Mesodermal cell (in vitro differentiated cells): ENCODE measurements around the gene KIF3B. TPM values are rescaled to one million over a fixed set of nuclear protein-coding genes. Genes with fewer than 3 reads are reported as not detected.

Experiments
- H3K27ac ChIP-seq: 2 replicates; pipeline ENCODE4 v1.7.0; 2013; ENCODE audit warnings: mild to moderate bottlenecking, low read depth, low read length, moderate library complexity; ENCODE audit not compliant: severe bottlenecking
- H3K36me3 ChIP-seq: 2 replicates; pipeline ENCODE4 v1.7.1; 2013; ENCODE audit warnings: mild to moderate bottlenecking, low read length, moderate library complexity; ENCODE audit not compliant: control insufficient read depth, insufficient read depth
- H3K4me1 ChIP-seq: one replicate; pipeline ENCODE4 v1.7.1; 2013; ENCODE audit warnings: mild to moderate bottlenecking, low read length; ENCODE audit not compliant: insufficient read depth, control insufficient read depth, poor library complexity, severe bottlenecking
- H3K4me3 ChIP-seq: 2 replicates; pipeline ENCODE4 v1.7.0; 2013; ENCODE audit warnings: low read length, control low read depth, mild to moderate bottlenecking; ENCODE audit not compliant: insufficient read depth, poor library complexity, severe bottlenecking; ENCODE audit errors: extremely low read depth
- H3K9me3 ChIP-seq: 2 replicates; pipeline ENCODE4 v1.7.1; 2013; ENCODE audit warnings: mild to moderate bottlenecking, low read length, moderate library complexity; ENCODE audit not compliant: control insufficient read depth
- WGBS, 2 experiments: methylation state at CpG; one replicate each; pipeline ENCODE4 v1.1.5; 2013; ENCODE audit warnings: missing lambda C conversion rate in 2 of 2; ENCODE audit not compliant: insufficient coverage in 2 of 2; 5-methylcytosine and 5-hydroxymethylcytosine counted together
- polyA plus RNA-seq, 2 experiments: library from polyadenylated mRNA; stranded (reverse); fragments of 50-300 nt; gene quantifications; one replicate each; pipeline ENCODE4 v1.2.3, GENCODE V29; 2013

The KIF3B gene
- 20.6 TPM for polyA plus RNA-seq (2013, experiment 1 of 2)
- polyA plus RNA-seq (2013, experiment 2 of 2) = 19.3 TPM

GRCh38 chr20:32277361-32278198 is at the start of gene KIF3B:
TSS of gene KIF3B (plus strand) at chr20:32277651. CDS start at chr20:32309778, 32,127 bp downstream.
- 8 to 13% methylated on average over 32 to 54 of the region's 62 CpGs for WGBS, 2 experiments
- Histone ChIP-seq H3K27ac (no peak within 1 kb of the TSS), H3K4me3 (peak within 1 kb of the TSS; percentile 71)

DNA sequence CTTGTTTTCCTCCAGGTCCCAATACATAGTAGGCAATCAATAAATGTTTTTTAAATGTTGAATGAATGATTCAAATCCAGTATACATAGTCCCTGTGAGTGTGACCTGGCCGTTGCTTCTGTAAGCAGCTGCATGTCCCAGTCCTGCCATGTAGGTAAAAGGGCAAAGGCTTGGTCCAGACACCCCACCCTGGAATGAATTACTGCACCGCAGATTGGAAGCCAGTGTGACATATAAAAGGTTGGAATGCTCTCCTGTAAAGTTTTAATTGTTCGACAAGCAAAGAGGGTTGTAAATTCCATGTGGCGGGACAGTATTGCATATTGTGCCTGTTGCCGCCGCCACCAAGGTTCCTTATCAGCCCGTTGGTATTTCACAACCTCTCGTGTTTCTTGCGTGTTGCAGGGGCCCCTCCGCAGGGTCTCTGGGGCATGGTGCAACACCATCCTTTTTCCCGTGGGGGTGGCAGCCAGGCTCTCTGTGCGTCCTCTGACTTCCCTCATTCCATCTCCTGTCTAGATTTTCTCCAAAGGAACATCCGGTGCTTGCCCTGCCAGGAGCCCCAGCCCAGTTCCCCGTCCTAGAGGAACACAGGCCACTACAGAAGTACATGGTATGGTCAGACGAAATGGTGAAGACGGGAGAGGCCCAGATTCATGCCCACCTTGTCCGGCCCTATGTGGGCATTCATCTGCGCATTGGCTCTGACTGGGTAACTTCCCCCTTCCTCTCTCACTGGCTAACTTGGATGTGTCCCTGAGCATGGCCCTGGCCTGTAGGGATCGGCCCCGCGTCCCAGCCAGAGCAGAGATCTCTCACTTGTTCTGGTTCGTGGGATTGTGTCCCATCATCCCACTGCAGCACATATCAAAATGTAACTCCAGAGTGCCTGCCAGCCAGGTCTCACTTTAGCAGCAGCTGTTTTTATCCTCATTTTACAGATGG is 49.4 kb upstream of the KIF3B start:
- 91 to 96% methylated on average over 22 of the region's 22 CpGs for WGBS, 2 experiments
- no peak overlapping the region for H3K27ac ChIP-seq
- H3K9me3 ChIP-seq = no peaks in the 10 kb centered on the region
- H3K4me1 ChIP-seq = no peaks in the 10 kb centered on the region
- no peak overlapping the region for H3K4me3 ChIP-seq
- peaks cover 80% of the 10 kb centered on the region for H3K36me3 ChIP-seq

More at GRCh38 chr20:32277361-32278198, at the start of gene KIF3B:
- peaks cover 21% of the 10 kb centered on the region for H3K36me3 ChIP-seq
- H3K4me1 ChIP-seq = peaks cover 6% of the 10 kb centered on the region
- H3K9me3 ChIP-seq = no peaks in the 10 kb centered on the region

DNA sequence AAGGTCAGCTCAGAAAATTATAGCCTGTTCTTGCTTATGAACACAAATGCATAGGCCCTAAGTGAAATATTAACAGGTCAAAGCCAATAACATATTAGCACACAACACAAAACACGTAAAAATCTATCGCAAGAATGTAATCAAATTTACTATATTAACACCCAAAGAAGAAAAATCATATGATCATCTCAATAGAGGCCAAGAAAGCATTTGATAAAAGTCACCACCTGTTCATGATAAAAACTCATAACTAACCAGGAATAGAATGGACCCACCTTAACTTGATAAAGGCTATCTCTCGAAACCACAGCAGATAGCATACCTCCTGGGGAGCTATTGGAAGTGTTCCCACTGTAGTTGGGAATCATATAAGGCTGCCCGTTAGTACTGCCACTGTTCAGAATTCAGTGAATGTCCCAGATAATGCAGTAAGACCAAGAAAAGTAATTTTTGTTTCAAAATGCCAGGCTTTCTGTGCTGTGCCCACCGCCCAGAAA is 48.2 kb upstream of the KIF3B start:
- peaks cover 79% of the 10 kb centered on the region for H3K36me3 ChIP-seq
- H3K4me3 ChIP-seq = no peak overlapping the region
- H3K9me3 ChIP-seq = no peaks in the 10 kb centered on the region
- H3K4me1 ChIP-seq = no peaks in the 10 kb centered on the region
- H3K27ac ChIP-seq = no peak overlapping the region
- 87 to 90% methylated on average over 2 to 3 of the region's 5 CpGs for WGBS, 2 experiments

DNA sequence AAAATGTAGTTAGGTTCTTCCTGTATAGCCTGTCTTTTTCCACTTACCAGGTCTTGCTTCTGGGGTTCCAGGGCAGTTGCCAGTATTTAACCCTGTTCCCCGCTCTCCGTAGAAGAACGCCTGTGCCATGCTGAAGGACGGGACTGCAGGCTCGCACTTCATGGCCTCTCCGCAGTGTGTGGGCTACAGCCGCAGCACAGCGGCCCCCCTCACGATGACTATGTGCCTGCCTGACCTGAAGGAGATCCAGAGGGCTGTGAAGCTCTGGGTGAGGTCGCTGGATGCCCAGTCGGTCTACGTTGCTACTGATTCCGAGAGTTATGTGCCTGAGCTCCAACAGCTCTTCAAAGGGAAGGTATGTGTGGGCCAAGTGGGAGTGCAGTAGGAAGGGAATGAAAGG is 46.7 kb upstream of the KIF3B start:
- Histone ChIP-seq H3K4me3 (no peak overlapping the region), H3K36me3 (peaks cover 86% of the 10 kb centered on the region), H3K27ac (no peak overlapping the region), H3K9me3 (no peaks in the 10 kb centered on the region), H3K4me1 (no peaks in the 10 kb centered on the region)
- WGBS, 2 experiments = 90 to 98% methylated on average over 13 of the region's 13 CpGs

DNA sequence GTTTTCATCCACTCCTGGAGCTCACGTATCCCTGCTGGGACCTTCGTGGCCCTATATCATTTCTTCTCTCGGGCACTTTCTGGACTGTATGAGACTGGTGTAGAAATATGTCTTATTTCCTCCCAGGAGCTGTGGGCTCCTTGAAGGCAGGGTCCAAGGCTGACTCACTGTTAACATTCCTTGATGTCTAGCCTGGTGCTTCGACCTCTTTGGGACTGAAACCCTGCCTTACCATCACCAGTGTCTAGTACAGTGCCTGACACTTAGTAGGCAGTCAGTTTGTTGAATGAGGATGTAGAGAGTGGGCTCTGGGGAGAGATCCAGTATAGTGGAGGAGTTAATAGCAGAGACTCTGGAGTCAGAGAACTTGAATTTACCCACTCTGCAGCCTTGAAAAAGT is 46.2 kb upstream of the KIF3B start:
- no peaks in the 10 kb centered on the region for H3K9me3 ChIP-seq
- WGBS, 2 experiments = 100% methylated on average over 1 of the region's 4 CpGs; no CpG with 5 or more reads in 1 of the 2 experiments
- H3K4me3 ChIP-seq = no peak overlapping the region
- no peaks in the 10 kb centered on the region for H3K4me1 ChIP-seq
- peaks cover 90% of the 10 kb centered on the region for H3K36me3 ChIP-seq
- no peak overlapping the region for H3K27ac ChIP-seq

GRCh38 chr20:32231847-32232246 is 45.6 kb upstream of the KIF3B start:
- Histone ChIP-seq H3K27ac (no peak overlapping the region), H3K9me3 (no peaks in the 10 kb centered on the region), H3K4me3 (no peak overlapping the region), H3K4me1 (no peaks in the 10 kb centered on the region), H3K36me3 (peaks cover 94% of the 10 kb centered on the region)
- WGBS, 2 experiments = 100% methylated on average over 2 of the region's 4 CpGs

DNA sequence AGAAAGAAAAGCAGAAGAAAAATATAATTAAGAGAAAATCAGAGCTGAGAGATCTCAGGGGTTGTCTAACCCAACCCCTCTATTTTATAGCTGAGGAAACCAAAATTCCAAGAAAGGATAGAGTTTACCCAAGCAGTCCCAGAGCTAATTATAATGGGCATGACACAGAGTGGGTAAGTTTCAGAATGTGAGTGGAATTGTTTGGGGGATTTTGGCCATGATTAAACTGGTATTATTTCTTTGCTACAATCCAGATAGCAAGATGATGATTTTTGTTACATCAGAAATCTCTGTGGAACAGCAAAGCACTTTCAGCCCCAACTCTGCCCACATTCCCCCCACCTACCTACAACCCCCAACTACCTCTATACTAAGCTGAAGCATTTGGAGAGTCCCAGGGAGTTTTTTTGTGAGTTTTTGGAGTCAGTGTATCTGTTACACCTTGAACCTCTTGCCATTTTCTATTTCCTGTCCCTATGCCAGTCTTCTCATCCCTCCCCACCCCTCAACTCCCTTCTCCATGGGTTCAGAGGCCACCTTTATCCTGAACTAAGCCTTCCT is 45.0 kb upstream of the KIF3B start:
- H3K4me3 ChIP-seq = no peak overlapping the region
- peaks cover 92% of the 10 kb centered on the region for H3K36me3 ChIP-seq
- H3K4me1 ChIP-seq = no peaks in the 10 kb centered on the region
- H3K27ac ChIP-seq = no peak overlapping the region
- H3K9me3 ChIP-seq = no peaks in the 10 kb centered on the region

GRCh38 chr20:32233286-32233685 is 44.2 kb upstream of the KIF3B start:
- Histone ChIP-seq H3K27ac (no peak overlapping the region), H3K36me3 (peaks cover 83% of the 10 kb centered on the region), H3K4me1 (no peaks in the 10 kb centered on the region), H3K4me3 (no peak overlapping the region), H3K9me3 (no peaks in the 10 kb centered on the region)
- WGBS, 2 experiments = 93 to 99% methylated on average over 7 to 9 of the region's 9 CpGs

DNA sequence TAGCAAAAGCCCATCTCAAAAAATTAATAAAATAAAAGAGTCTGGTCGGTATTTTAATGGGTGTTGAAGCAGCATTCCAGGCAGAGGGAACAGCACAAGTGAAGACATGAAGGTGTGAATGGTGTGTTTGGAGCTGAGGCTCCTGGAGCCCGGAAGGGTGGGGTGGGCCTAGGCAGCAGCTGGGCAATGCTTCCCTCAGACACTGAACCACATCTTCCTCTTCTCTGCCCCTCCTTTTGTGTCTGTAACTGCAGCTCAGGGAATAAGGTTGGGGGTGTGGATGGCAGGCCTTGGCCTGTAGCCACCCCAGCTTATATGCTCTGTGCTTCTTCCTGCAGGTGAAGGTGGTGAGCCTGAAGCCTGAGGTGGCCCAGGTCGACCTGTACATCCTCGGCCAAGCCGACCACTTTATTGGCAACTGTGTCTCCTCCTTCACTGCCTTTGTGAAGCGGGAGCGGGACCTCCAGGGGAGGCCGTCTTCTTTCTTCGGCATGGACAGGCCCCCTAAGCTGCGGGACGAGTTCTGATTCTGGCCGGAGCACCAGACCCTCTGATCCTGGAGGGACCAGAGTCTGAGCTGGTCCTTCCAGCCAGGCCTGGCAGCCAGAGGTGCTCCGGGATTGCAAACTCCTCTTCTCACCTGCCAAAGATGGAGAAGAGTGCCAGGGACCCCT is 43.2 kb upstream of the KIF3B start:
- 98% methylated on average over 11 of the region's 13 CpGs for WGBS, 2 experiments
- no peak overlapping the region for H3K4me3 ChIP-seq
- peaks cover 74% of the 10 kb centered on the region for H3K36me3 ChIP-seq
- H3K27ac ChIP-seq = no peak overlapping the region
- H3K9me3 ChIP-seq = no peaks in the 10 kb centered on the region
- no peaks in the 10 kb centered on the region for H3K4me1 ChIP-seq
